Vein endothelial cell (primary cell): ENCODE data around the gene SPATA3. TPM values are rescaled to one million over a fixed set of nuclear protein-coding genes. Genes with fewer than 3 reads are reported as not detected.

Experiments
- total RNA-seq: library from RNA; depleted of rRNA; stranded (reverse); fragments of >200 nt; gene quantifications from 2 replicates; pipeline ENCODE4 v1.2.3, GENCODE V29; 2012

SPATA3 gene
- total RNA-seq, result not detected in 2 replicates

DNA sequence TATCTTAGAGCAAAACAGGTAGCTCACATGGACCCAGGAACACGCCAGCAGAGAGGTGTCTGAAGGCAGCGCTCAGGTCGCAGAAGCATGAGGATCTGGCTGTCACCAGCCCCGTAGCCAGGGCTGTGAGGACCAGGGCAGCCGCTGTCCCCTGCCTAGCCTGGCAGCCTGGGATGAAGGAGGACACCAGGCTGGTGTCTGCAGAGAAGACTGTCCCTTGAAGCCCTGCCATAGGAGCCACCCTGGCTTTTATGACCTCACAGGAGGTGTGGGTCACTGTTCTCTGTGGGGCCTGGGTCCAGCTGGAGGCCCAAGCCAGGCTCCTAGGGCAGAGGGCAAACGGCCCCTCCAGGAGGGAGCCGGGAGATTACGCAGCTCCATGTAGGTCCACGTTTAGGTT, at the start of gene SPATA3:
TSS of gene SPATA3 (plus strand) at position 301 of the 400 bp plus-strand sequence. CDS start 113 bp downstream, outside the sequence.

GRCh38 chr2:231037202-231037730, 41.3 kb downstream of the SPATA3 start, which contains the start of gene C2orf72:
Gene C2orf72 (plus strand): TSS chr2:231037523. CDS start chr2:231037566, 43 bp downstream.

DNA sequence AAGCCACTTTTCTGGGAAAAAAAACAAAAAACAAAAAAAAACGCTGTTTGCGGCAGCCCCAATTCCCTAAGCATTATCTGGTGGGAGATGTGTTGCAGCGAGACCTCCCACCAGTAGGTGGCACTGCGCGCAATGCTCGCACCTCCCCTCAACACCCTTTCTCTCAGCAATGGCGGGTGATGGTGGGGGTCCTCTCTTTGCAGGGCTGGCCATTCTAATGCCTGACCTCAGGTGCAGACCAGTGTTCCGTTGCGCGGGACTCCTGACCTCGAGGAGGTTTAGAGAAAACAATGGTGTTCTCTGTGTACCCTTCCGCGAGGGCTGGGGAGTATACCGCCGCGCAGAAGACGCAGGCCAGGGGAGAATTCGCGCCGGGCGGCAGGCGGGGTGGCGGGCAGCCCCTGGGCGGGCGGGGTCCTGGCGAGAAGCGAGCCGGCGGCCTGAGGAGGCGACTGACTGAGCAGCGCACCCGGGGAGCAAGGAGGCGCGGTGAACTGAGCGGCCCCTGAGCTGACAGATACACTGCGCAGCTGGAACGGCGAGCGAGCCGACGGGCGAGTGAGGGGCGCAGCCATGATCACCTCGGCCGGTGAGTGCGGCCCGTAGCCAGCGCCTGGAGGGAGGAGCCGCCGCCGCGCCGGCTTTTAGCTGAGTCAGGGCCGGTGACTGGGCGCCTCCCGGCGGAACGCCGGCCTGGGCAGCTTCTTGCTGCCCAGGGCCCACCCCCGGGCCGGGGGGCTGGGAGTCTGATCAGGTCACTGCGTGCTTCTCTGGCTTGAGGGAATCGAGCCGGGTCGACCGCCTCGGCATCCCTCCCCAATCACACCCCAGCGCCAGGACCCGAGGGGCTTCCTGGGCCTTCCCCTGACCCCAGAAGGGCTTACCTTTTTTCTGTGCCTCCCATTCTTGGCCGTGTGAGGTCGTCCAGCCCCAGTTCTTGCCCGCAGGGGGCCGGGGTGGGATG, 60.8 kb downstream of the SPATA3 start, which contains the start of gene PSMD1:
TSS of gene PSMD1 (plus strand) at position 415 of the 964 bp plus-strand sequence. CDS start at position 574, 159 bp downstream.

Other genes with a start within 250 kb of the SPATA3 start
- 3.4 and 5.2 TPM in 2 replicates for gene ITM2C, start 131.2 kb upstream of the SPATA3 start, total RNA-seq
- gene GPR55, start 70.9 kb upstream of the SPATA3 start, total RNA-seq, result not detected in 2 replicates
- gene C2orf72, start 41.4 kb downstream of the SPATA3 start, total RNA-seq, result under 0.01 TPM in 1 of 2 replicates, not detected in the other
- 115 and 166 TPM in 2 replicates for gene PSMD1, start 60.7 kb downstream of the SPATA3 start, total RNA-seq
- gene HTR2B, start 128.9 kb downstream of the SPATA3 start, total RNA-seq, result 1.3 and 1.6 TPM in 2 replicates
- 17.0 and 21.2 TPM in 2 replicates for gene ARMC9, start 202.5 kb downstream of the SPATA3 start, total RNA-seq